NT2/D1 (cell line): ENCODE measurements around the gene PINK1.

Experiments used
- SUZ12 ChIP-seq: IDR thresholded peaks from 2 replicates; pipeline ENCODE4 v1.6.1; 2011; ENCODE audit not compliant: insufficient read length, insufficient read depth; ENCODE audit errors: extremely low read depth
- YY1 ChIP-seq: IDR thresholded peaks from 2 replicates; pipeline ENCODE4 v1.6.1; 2011; ENCODE audit not compliant: insufficient read length, insufficient read depth
- ZNF274 ChIP-seq: IDR thresholded peaks from 2 replicates; pipeline ENCODE4 v1.6.1; 2011; ENCODE audit warnings: mild to moderate bottlenecking, low read depth, low read length

GRCh38 chr1:20625176-20626097, 7.8 kb upstream of the PINK1 start:
- TF ChIP-seq YY1: no peak
- no peak for TF ChIP-seq ZNF274
- TF ChIP-seq SUZ12: no peak
